ENCODE results near the gene ENHO.
"Not testable (repeated sequence)": the region's sequence is repeated elsewhere in the genome, so short reads cannot be mapped to it uniquely, and the experiment has no call there.

ENHO gene

GRCh38 chr9:34555002-34555348, 32.2 kb upstream of the ENHO start:
- DNase-seq, result no peak

DNA sequence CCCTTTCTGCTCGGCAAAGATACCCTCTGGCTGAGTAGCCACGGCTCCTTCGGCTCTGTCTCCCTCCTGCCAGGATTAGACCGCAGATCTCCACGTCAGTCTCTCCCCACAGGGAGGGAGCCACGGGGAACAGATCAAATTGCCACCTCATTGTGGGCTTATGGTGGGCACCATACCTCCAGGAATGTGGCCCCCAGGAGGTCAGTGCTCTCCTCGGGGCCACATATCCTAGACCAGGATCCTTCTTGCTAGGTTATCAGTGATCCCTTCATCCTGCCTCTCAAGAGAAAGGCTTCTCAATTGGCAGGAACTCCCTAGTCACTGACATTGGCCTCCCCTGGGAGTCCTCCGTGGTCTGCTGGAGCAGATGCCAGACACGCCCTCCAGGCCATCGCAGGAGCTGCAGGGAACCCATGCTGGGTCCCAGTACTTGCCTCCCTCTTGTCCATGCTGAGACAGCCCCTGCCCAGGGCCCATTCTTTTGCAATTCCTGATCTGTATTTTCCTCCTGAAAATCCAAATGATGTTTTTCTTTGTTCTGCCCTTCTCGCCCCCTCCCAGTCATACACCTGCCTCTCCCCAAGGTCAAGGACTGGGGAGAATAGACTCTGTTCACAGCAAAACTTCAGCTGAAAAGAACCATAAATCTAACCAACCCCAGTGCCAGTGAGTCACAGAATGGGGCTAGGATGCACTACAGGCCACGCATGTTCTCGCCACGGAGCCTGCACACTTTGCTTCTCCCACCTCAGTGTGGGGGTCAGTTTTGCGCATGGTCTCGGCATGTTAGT, 31.6 kb upstream of the ENHO start:
- no peak for DNase-seq

- no peak for DNase-seq
These were observed 30.8 kb upstream of the ENHO start for GRCh38 chr9:34553511-34554021.

DNA sequence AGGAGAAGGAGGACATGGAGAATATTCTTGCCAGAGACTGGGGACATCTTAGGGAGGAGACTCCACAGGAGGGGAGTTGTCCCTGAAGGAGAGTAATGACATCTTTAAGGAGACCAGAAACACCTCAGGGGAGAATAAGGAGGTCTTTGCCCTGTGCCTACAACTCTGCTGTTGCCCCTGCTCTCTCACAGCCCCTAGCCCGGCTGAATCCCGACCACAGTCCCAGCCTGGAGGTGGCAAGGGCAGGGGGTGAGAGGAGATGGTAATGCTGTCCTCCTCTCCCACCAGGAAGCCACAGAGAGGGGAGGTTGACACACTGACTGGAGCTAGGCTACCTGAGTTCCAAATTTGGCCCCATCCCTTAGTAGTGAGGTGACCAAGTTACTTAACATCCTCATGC, 30.2 kb upstream of the ENHO start:
- no peak for DNase-seq

GRCh38 chr9:34552606-34552981, 29.8 kb upstream of the ENHO start:
- no peak for DNase-seq

DNA sequence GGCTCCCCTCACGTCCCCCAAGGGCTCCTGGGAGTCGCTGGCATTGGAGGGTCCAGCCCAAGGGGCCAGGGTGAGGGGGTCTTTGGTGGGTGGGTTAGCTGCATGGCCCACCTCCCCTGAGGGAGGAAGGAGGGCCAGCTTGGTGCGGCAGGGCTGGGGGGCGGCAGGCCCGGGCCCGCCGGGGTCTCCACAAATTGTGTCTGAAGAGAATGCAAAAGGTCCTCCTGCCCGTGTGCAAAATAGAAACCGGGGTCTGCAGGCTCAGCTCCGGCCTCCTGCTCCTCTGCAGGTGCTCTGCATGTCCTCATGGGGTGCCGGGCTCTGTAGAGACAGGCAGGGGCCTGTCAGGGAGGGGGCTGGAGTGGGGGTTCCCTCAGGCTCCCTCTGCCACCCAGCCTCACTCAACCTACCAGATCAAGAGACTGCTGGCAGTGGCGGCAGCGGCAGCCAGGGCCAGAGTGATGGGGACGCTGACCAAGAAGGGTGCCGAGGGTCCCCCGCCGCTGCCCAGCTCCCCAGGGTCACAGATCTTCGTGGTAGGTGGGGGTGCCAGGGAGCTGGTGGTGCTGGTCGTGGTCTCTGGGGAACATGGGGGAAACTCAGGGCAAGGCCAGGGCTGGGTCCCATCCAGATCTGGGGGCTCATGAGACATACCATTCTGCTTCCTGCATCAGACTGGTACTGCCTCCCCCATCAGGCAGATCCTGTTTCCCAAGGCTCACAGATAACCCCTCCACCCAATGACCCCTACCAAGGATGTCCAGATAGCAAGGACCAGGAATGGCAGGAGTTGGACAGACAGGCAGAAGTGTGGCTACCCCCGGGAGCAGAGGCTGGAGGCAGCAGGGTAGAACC, 29.2 kb upstream of the ENHO start:
- no peak for DNase-seq

GRCh38 chr9:34550681-34551270, 28.0 kb upstream of the ENHO start:
- DNase-seq, result no peak

DNA sequence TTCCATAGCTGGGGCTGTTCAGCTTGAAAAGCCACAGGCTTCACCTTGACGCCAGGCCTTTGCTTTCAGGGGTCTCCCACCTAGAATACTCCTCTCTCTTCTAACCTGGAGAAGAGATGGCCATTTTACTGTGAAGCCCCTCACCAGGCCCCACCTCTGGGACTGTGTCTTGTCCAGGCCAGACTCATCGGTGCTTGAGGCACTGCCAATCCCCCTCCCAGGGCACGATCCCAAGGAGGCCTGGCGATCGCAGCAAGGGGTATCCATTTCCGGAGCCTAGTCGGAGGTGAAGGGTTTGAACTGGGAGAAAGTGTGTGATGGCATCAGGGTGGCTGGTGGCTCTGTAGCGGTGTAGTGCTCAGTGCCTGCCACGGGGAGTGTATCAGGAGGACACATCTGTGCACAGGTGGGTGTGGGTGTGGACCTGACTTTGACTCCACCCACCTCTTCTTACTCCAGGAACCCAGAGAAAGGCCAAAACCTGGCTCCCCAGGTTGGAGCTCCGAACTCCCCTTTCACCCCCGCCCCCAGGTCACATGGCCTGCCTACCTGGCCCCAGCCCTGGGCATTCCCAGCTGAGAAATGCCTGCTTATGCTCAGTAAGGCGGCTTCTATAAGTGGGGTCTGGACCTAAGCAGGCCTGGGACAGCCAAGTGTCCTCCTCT, 27.4 kb upstream of the ENHO start:
- no peak for DNase-seq

DNA sequence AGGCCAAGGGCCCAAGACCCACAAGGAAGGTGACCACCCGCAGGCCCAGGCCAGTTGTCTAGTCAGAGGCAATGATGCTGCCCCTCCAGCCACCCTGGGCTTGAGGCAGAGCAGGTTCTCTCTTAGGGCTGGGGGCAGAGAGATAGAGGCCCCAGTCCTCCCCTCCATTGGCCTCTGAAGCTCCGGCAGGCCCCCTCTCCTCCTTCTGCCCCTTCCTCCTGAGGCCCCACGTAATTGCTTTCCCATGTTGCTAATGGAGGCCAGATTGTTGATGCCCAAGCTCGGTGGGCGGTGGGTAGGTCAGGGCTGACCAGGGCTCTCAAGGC, 26.6 kb upstream of the ENHO start:
- no peak for DNase-seq

GRCh38 chr9:34547960-34548611, 25.3 kb upstream of the ENHO start:
- peak; percentile 20 for DNase-seq

DNA sequence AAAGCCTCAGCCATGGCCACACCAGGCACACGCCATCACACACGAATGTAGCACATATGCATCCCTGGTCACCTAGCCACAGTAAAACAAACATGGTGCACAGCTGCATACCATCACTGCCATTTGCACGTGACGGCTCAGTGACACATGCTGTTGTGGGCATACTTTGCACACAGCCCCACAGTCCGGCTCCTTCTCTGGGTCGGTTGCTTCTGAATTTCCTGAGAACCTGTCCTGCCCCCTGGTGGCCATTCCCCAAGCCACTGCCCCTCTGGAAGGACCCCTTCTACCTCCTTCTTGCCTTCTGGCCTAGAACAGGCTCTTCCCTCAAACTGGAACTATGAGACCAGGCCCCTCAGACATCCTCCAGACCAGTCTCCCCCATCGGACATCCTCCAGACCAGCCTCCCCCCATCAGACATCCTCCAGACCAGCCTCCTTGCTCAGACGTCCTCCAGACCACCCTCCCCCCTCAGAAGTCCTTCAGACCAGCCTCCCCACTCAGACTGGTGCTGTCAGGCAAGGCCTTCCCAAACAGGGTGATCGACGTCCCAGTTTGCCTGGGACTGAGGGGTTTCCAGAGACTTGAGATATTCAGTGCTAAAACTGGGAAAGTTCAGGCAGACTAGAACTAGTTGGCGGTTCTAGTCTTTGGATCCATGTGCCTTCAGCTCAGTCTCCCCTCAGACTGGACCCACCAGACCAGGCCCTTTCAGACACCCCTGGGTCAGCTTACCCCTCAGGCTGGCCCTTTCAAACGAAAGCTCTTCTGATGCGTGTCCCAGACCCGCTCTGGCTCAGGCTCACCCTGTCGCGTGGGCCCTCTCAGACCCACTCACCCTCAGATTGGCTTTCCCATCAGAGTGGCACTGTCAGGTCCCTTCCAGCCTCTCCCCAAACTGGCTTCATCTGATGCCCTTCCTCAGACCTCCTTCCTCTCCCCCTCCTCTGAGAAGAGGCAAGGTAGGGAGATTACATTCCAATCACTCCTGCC, 24.3 kb upstream of the ENHO start:
- peak; percentile 71 for DNase-seq

DNA sequence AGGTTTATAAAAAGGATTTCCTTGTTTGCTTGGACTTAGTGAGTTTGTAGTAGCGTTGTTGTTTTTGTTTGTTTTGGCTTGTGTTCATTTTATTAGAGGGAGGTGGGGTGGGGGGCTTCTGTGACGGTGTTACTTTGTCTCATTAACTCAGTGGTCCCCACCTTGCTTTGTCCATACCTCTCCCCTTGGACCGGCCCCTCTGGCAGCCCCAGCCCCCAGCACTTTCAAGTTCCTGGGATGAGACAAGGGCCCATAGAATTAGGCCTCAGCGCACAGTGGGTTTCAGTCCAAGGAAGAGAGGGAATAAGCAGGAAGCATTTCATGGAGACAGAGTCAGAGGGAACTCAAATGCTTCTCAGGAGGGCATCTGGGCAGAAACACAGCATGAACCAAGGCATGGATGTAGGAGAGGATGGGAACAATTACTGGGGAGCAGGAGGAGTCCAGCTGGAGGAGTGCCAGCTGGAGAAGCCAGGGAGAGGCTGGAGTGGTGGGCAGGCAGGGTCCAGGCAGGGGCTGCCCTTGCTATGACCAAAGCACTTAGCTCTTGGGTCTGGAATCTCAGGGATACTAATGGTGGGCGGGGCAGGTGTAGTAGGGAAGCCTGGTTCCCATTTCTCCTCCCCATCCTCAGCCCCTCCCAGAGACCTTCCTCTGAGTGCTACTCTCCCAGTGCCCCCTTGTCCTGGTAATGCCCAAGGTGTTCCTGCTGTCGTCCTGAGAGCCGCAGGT, 23.5 kb upstream of the ENHO start:
- no peak for DNase-seq

DNA sequence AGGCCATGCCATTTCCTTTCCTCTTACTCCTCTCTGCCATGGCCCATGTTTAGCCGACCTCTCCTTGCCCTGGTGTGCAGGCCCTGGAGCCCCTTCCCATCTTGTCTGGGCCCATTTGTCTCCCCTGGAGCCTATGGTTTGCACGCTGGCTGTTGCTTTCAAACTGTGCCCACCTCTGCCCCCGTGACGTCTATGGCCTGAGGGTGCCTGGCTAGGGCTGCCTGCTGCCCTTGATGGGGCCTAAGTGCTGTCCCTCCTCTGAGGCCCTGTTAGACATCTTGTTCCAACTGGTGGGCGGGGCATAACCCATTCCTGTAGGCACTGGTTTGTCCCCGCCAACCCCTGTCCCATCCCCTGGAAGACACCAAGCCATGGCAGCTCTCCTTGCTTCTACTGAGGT, 22.7 kb upstream of the ENHO start:
- DNase-seq, result no peak

- DNase-seq, result no peak
These were observed 21.2 kb upstream of the ENHO start for GRCh38 chr9:34544035-34544434.

DNA sequence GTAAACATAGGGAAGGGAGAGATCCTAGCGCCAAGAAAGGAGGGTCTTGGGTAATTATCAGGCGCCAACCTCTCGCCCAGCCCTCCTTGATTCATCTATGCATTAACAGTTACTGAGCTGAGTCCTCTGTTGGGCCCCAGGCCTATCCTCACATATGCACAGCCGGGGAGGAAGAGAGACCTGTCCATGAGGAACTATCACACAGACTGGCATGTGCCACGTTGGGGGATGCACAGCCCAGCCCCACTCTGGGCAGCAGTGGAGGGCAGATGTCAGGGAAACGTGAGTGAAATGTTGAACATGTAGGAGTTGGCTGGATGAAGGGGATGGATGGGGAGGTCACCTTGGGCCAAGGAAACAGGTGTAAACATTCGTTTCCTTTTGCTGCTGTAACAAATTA, 18.8 kb upstream of the ENHO start:
- DNase-seq, result no peak

DNA sequence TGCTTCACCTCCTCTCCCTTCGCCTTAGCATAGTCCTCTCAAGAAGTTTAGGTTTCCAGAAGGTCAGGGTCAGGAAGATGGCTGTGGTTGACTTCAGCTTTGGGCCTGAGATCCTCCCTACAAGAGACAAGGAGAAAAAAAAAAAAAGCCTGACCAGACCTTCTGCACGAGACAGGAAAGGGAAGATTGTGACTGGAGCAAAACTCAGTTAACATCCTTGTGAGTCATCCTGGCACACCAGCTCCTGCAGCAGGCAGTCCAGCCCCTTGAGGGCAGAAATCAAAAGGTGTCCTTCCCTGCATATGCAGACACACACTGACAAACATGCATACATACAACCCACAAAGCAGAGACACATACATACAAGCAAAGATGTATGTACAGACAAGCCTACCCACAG, 18.0 kb upstream of the ENHO start:
- DNase-seq, result no peak

DNA sequence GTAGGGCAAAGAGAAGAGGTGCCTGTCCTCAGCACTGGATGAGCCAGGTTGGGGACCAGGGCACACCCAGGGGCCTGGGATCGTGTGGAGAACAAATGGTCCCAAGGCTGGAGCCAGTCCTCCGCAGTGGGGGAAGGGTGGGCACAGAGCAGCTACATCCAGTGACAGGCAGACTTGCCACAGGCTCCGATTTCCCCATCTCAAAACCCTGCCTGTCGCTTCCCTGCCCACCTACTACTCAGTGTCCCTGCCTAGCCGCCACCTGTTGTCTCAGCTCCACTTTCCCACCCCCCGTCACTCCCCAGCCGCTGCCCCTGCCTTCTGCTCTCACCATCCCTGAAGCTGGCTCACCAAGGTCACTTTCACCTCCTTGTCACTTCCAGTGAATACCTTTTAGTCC, 13.9 kb upstream of the ENHO start:
- DNase-seq, result no peak

- not testable (repeated sequence) for DNase-seq
These were observed 9.3 kb upstream of the ENHO start for GRCh38 chr9:34532041-34532440.

GRCh38 chr9:34526026-34526425, 3.2 kb upstream of the ENHO start:
- no peak for DNase-seq

- no peak for DNase-seq
These were observed 1.6 kb upstream of the ENHO start for GRCh38 chr9:34524349-34524748.
